Liver (tissue), 9 donors: Measurements from ENCODE around the gene ARHGEF16. TPM values are rescaled to one million over a fixed set of nuclear protein-coding genes. Genes with fewer than 3 reads are reported as not detected.

Source experiments
- DNase-seq: peaks from one replicate; pipeline ENCODE4 v3.0.0-alpha.2; 2017; ENCODE audit warnings: low spot score
- H3K27ac ChIP-seq, 2 donors: one replicate each; pipeline ENCODE4 v1.7.0; 2013; ENCODE audit warnings: inconsistent platforms in 2 of 2, low read length in 2 of 2, control low read depth in 1 of 2, low read depth in 1 of 2, mild to moderate bottlenecking in 1 of 2
- H3K27me3 ChIP-seq, 4 donors: one replicate each; pipeline versions ENCODE4 v1.6.1 to v1.7.0; 2013; ENCODE audit warnings: low read length in 3 of 4, inconsistent platforms in 1 of 4, mild to moderate bottlenecking in 1 of 4, moderate library complexity in 1 of 4; ENCODE audit not compliant: control insufficient read depth in 4 of 4, insufficient read depth in 4 of 4
- H3K36me3 ChIP-seq, 4 donors: one replicate each; pipeline versions ENCODE4 v1.6.1 to v1.7.0; 2013; ENCODE audit warnings: low read length in 3 of 4, mild to moderate bottlenecking in 3 of 4, low read depth in 1 of 4, moderate library complexity in 1 of 4; ENCODE audit not compliant: control insufficient read depth in 4 of 4, insufficient read depth in 3 of 4
- H3K4me1 ChIP-seq, 4 donors: one replicate each; pipeline versions ENCODE4 v1.6.1 to v1.7.0; 2013; ENCODE audit warnings: low read length in 3 of 4, mild to moderate bottlenecking in 3 of 4, moderate library complexity in 1 of 4; ENCODE audit not compliant: control insufficient read depth in 4 of 4, insufficient read depth in 4 of 4
- H3K4me3 ChIP-seq, 3 donors: one replicate each; pipeline versions ENCODE4 v1.6.1 to v1.7.0; 2013; ENCODE audit warnings: low read length in 3 of 3, control low read depth in 1 of 3, low read depth in 1 of 3, mild to moderate bottlenecking in 1 of 3
- H3K9ac ChIP-seq, 2 donors: one replicate each; pipeline ENCODE4 v1.7.0; 2013; ENCODE audit warnings: low read length in 2 of 2, mild to moderate bottlenecking in 2 of 2, moderate library complexity in 2 of 2, control low read depth in 1 of 2, low read depth in 1 of 2
- H3K9me3 ChIP-seq, 4 donors: one replicate each; pipeline versions ENCODE4 v1.6.1 to v1.7.0; 2013; ENCODE audit warnings: low read length in 3 of 4; ENCODE audit not compliant: control insufficient read depth in 4 of 4
- CTCF ChIP-seq: fragments of 150-350 bp; IDR thresholded peaks from 2 replicates; pipeline ENCODE4 v1.5.1; 2017; ENCODE audit warnings: improper control_type of control experiment, low read depth, low read length; ENCODE audit not compliant: missing input control
- EGR1 ChIP-seq, 2 donors: IDR thresholded peaks; 2 replicates each; pipeline ENCODE4 v1.6.1; 2016 to 2018; ENCODE audit warnings: antibody characterized with exemption in 2 of 2, low read depth in 2 of 2
- FOXA2 ChIP-seq: IDR thresholded peaks from 2 replicates; pipeline ENCODE4 v1.6.1; 2016; ENCODE audit warnings: antibody characterized with exemption
- HNF4A ChIP-seq, 2 donors: conservative IDR thresholded peaks; 2 replicates each; pipeline ENCODE4 v1.6.1; 2016; ENCODE audit warnings: antibody characterized with exemption in 2 of 2, mild to moderate bottlenecking in 2 of 2
- HNF4G ChIP-seq: IDR thresholded peaks from 2 replicates; pipeline ENCODE4 v1.6.1; 2016; ENCODE audit warnings: antibody characterized with exemption
- JUND ChIP-seq, 2 donors: IDR thresholded peaks; 2 replicates each; pipeline ENCODE4 v1.6.1; 2016; ENCODE audit warnings: antibody characterized with exemption in 2 of 2
- RAD21 ChIP-seq, 2 donors: IDR thresholded peaks; 2 replicates each; pipeline ENCODE4 v1.6.1; 2016; ENCODE audit warnings: antibody characterized with exemption in 2 of 2, mild to moderate bottlenecking in 2 of 2
- REST ChIP-seq: IDR thresholded peaks from 2 replicates; pipeline ENCODE4 v1.6.1; 2016; ENCODE audit warnings: antibody characterized with exemption, mild to moderate bottlenecking
- RXRA ChIP-seq, 2 donors: IDR thresholded peaks; 2 replicates each; pipeline ENCODE4 v1.6.1; 2017 to 2018; ENCODE audit warnings: antibody characterized with exemption in 2 of 2, mild to moderate bottlenecking in 1 of 2
- SP1 ChIP-seq: IDR thresholded peaks from 2 replicates; pipeline ENCODE4 v1.6.1; 2018; ENCODE audit warnings: antibody characterized with exemption, mild to moderate bottlenecking
- TAF1 ChIP-seq: conservative IDR thresholded peaks from 2 replicates; pipeline ENCODE4 v1.6.1; 2016; ENCODE audit warnings: antibody characterized with exemption, mild to moderate bottlenecking
- YY1 ChIP-seq: IDR thresholded peaks from 2 replicates; pipeline ENCODE4 v1.6.1; 2016; ENCODE audit warnings: antibody characterized with exemption, mild to moderate bottlenecking
- ZBTB33 ChIP-seq: IDR thresholded peaks from 2 replicates; pipeline ENCODE4 v1.6.1; 2016; ENCODE audit warnings: antibody characterized with exemption
- WGBS: extraction: QIAGEN DNeasy Blood & Tissue Kit; methylation state at CpG from one replicate; pipeline ENCODE4 v1.1.7; 2013; 5-methylcytosine and 5-hydroxymethylcytosine counted together
- polyA plus RNA-seq, 2 donors: library from polyadenylated mRNA; stranded (reverse) in 1 of 2; unstranded in 1 of 2; fragments of 200-250 nt in 1 of 2; fragments of >200 nt in 1 of 2; fragmentation: Nextera tagmentation in 1 of 2; extraction: Ambion mirVana in 1 of 2; gene quantifications; one replicate each; pipeline versions ENCODE4 v1.2.1 to v1.2.3, GENCODE V29; 2013 to 2015
- total RNA-seq, 2 donors: library from RNA; depleted of rRNA; stranded (reverse); fragments of >200 nt; gene quantifications; one replicate each; pipeline ENCODE4 v1.2.3, GENCODE V29; 2014
- donor health status: healthy.
- donor health status: healthy.
- donor health status: healthy.
- donor health status: healthy.
- donor health status: healthy.

The ARHGEF16 gene
- 1 to 10 TPM in 1 of 2 donors, under 1 TPM in 1; 0.65 to 5.6 TPM for total RNA-seq
- polyA plus RNA-seq = 1 to 10 TPM; 2.4 to 3.3 TPM

DNA sequence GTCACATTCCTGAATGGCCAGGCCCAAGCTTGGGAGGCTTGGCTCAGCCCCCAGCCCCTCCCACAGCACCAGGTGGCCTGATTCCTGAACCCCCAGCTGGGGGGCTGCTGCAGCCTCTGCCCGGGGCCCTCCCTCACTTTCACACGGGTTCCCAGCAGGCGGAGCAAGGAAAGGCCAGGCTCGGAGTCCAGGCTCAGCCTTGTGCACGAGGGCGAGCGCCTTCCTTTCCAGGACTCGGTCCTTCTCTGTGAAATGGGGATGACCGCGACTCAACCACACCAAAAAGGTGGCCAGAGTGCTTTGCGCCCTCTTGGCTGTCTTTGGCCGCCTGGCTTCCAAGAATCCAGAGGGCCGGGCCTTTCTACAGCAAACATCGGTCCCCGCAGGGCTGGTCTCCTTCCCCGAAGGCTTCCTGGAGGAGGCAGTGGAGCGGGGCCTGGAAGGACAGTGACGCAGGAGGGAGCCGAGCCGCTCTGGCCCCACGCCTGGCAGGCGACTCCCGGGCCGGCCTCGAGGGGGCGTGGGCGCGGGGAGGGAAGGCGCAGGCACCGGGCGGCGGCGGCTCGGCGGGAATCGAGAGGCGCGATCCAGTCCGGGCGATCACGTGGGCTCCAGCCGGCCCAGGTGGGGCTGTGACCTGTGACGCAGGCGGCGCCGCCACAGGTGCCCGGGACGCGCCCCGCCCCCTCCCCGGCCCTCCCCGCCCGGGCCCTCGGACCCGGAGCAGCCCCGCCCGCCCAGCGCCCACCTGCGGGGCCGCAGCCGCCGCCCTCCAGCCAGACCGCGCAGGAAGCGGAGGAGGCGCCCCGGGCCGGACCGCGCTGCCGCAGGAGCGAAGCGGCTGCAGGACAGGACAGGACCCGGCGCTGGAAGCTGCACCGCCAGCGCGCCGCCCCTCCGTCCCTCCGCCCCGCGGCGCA is at the start of gene ARHGEF16:
ARHGEF16 (plus strand) TSS at position 775 of the 920 bp plus-strand sequence. CDS start 8,420 bp downstream, outside the sequence.
- Histone ChIP-seq H3K36me3 (no peaks in the 10 kb centered on the region), H3K9me3 (no peaks in the 10 kb centered on the region), H3K27me3 (peaks cover 0 to 4% (median 1%) of the 10 kb centered on the region in 4 donors), H3K9ac (no peak within 1 kb of the TSS), H3K4me1 (peaks cover 0 to 17% (median 7%) of the 10 kb centered on the region in 4 donors), H3K4me3 (peak within 1 kb of the TSS in 2 of 3 donors; percentile 37 to 78), H3K27ac (no peak within 1 kb of the TSS)
- WGBS = 5% methylated on average over 84 of the region's 84 CpGs
- peak; percentile 49 for TF ChIP-seq CTCF
- peak; percentile 19 to 41 for TF ChIP-seq RAD21 (IDR thresholded peaks at IDR 0.05)
- TF ChIP-seq YY1 = no peak
- peak; percentile 12 for TF ChIP-seq SP1
- no peak for TF ChIP-seq JUND (IDR thresholded peaks at IDR 0.05)
- TF ChIP-seq RXRA (IDR thresholded peaks at IDR 0.05) = no peak
- peak; percentile 56 for DNase-seq

DNA sequence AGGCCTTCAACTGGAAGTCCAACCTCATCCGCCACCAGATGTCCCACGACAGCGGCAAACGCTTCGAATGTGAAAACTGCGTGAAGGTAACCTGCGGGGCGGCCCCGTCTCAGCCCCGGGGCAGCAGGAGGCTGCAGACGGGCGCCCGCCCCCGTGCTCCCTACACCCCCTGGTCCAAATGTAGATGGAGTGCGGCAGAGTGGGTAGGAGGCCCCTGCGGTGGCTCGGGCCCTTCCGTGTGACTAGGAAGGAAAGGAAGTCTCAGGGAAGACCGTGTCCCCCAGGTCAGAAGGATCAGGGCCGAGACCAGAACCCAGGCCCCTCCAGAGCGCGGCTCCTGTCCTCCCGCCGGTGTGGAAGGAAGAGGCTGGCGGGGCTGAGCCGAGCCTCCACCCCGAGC is 49.7 kb upstream of the ARHGEF16 start:
- H3K27ac ChIP-seq = no peak overlapping the region
- no peaks in the 10 kb centered on the region for H3K4me1 ChIP-seq
- 93% methylated on average over 27 of the region's 27 CpGs for WGBS
- H3K9me3 ChIP-seq = no peaks in the 10 kb centered on the region
- no peak overlapping the region for H3K4me3 ChIP-seq
- H3K36me3 ChIP-seq = no peaks in the 10 kb centered on the region
- no peak for DNase-seq
- H3K9ac ChIP-seq = no peak overlapping the region
- no peak for TF ChIP-seq ZBTB33
- no peak for TF ChIP-seq RAD21 (IDR thresholded peaks at IDR 0.05)
- no peak for TF ChIP-seq EGR1 (IDR thresholded peaks at IDR 0.05; ENCODE audit: low read depth in 2 of 2)
- no peak for TF ChIP-seq TAF1
- no peak for TF ChIP-seq HNF4G
- no peak for TF ChIP-seq HNF4A (conservative IDR thresholded peaks at IDR 0.05)
- TF ChIP-seq REST = no peak
- no peak for TF ChIP-seq JUND (IDR thresholded peaks at IDR 0.05)
- TF ChIP-seq RXRA (IDR thresholded peaks at IDR 0.05) = no peak
- TF ChIP-seq FOXA2 = no peak
- TF ChIP-seq YY1 = no peak
- no peaks in the 10 kb centered on the region for H3K27me3 ChIP-seq
